HEK293 (cell line): ENCODE measurements around the gene LRP1B.
A peak's percentile ranks its signal among the peaks of the same experiment; 100 is the strongest.

Experiments used
- CTCF ChIA-PET: fragments of 350-600 bp; formaldehyde crosslinking; extraction: SDS; loops from one replicate; lab custom pipeline; 2021; ENCODE audit warnings: antibody characterized with exemption; lab: Yijun Ruan, JAX
- POLR2A ChIA-PET: fragments of 300-600 bp; formaldehyde crosslinking; extraction: SDS; loops from one replicate; lab custom pipeline; 2020; ENCODE audit warnings: antibody characterized with exemption, inconsistent platforms; lab: Yijun Ruan, JAX
- H3K27ac ChIP-seq: fragments of 200-500 bp; sonication (Bioruptor generic); 2 replicates; pipeline ENCODE4 v1.5.1; 2014; ENCODE audit warnings: low read depth, low read length, control low read depth, inconsistent platforms; ENCODE audit errors: extremely low read depth
- H3K36me3 ChIP-seq, 2 experiments: fragments of 200-500 bp in 1 of 2; sonication (Bioruptor generic) in 1 of 2; 1 replicate in 1 of 2; 2 replicates in 1 of 2; pipeline ENCODE4 v1.5.1; 2014 to 2017; ENCODE audit warnings: inconsistent platforms in 2 of 2, low read length in 2 of 2; ENCODE audit not compliant: control insufficient read depth in 2 of 2, insufficient read depth in 1 of 2
- H3K4me1 ChIP-seq: fragments of 200-500 bp; sonication (Bioruptor generic); 2 replicates; pipeline ENCODE4 v1.5.1; 2014; ENCODE audit warnings: mild to moderate bottlenecking, low read length, inconsistent platforms; ENCODE audit not compliant: control insufficient read depth, insufficient read depth
- H3K4me3 ChIP-seq: 2 replicates; pipeline ENCODE4 v1.5.1; 2011; ENCODE audit warnings: low read depth, mild to moderate bottlenecking, control low read depth, low read length, moderate library complexity
- H3K9me3 ChIP-seq: fragments of 200-500 bp; sonication (Bioruptor generic); 2 replicates; pipeline ENCODE4 v1.5.1; 2014; ENCODE audit warnings: low read depth, low read length, inconsistent platforms; ENCODE audit not compliant: control insufficient read depth, insufficient read depth
- BCL11A ChIP-seq: fragments of 450-650 bp; formaldehyde crosslinking; IDR thresholded peaks from 2 replicates; pipeline ENCODE4 v1.5.1; 2016; ENCODE audit warnings: low read depth, missing biosample characterization, missing genetic modification characterization
- FEZF1 ChIP-seq: fragments of 450-650 bp; formaldehyde crosslinking; IDR thresholded peaks from 2 replicates; pipeline ENCODE4 v1.5.1; 2016; ENCODE audit warnings: missing biosample characterization, missing genetic modification characterization
- GLIS1 ChIP-seq: fragments of 450-650 bp; formaldehyde crosslinking; IDR thresholded peaks from 2 replicates; pipeline ENCODE4 v1.5.1; 2016; ENCODE audit warnings: missing biosample characterization, missing genetic modification characterization
- OSR2 ChIP-seq: fragments of 450-650 bp; formaldehyde crosslinking; IDR thresholded peaks from 2 replicates; pipeline ENCODE4 v1.5.1; 2016; ENCODE audit warnings: missing biosample characterization, missing genetic modification characterization
- OVOL3 ChIP-seq: fragments of 450-650 bp; formaldehyde crosslinking; IDR thresholded peaks from 2 replicates; pipeline ENCODE4 v1.5.1; 2016; ENCODE audit warnings: missing biosample characterization, missing genetic modification characterization
- PRDM6 ChIP-seq: fragments of 450-650 bp; formaldehyde crosslinking; IDR thresholded peaks from 2 replicates; pipeline ENCODE4 v1.5.1; 2017; ENCODE audit warnings: missing biosample characterization, missing genetic modification characterization
- REPIN1 ChIP-seq: fragments of 450-650 bp; formaldehyde crosslinking; IDR thresholded peaks from 2 replicates; pipeline ENCODE4 v1.5.1; 2017; ENCODE audit warnings: missing biosample characterization, missing genetic modification characterization, low read depth
- SETDB1 ChIP-seq: IDR thresholded peaks from one replicate; pipeline ENCODE4 v1.6.1; 2017; ENCODE audit warnings: mild to moderate bottlenecking, low read length, moderate library complexity, mixed read lengths; ENCODE audit not compliant: insufficient read length
- SP3 ChIP-seq: fragments of 450-650 bp; formaldehyde crosslinking; IDR thresholded peaks from 2 replicates; pipeline ENCODE4 v1.5.1; 2016; ENCODE audit warnings: missing biosample characterization, missing genetic modification characterization
- ZBTB26 ChIP-seq: fragments of 450-650 bp; formaldehyde crosslinking; optimal IDR thresholded peaks from 2 replicates; pipeline ENCODE3; 2016; ENCODE audit warnings: missing biosample characterization, mild to moderate bottlenecking, missing genetic modification characterization
- ZBTB6 ChIP-seq: fragments of 450-650 bp; formaldehyde crosslinking; IDR thresholded peaks from 2 replicates; pipeline ENCODE4 v1.5.1; 2017; ENCODE audit warnings: missing biosample characterization, missing genetic modification characterization
- ZFP3 ChIP-seq: fragments of 450-650 bp; formaldehyde crosslinking; IDR thresholded peaks from 2 replicates; pipeline ENCODE4 v1.5.1; 2016; ENCODE audit warnings: low read depth, missing biosample characterization, missing genetic modification characterization
- ZNF10 ChIP-seq: fragments of 450-650 bp; formaldehyde crosslinking; IDR thresholded peaks from 2 replicates; pipeline ENCODE4 v1.5.1; 2017; ENCODE audit warnings: missing biosample characterization, missing genetic modification characterization
- ZNF140 ChIP-seq: fragments of 450-650 bp; formaldehyde crosslinking; IDR thresholded peaks from 2 replicates; pipeline ENCODE4 v1.5.1; 2016; ENCODE audit warnings: missing biosample characterization, missing genetic modification characterization
- ZNF155 ChIP-seq: fragments of 450-650 bp; formaldehyde crosslinking; IDR thresholded peaks from 2 replicates; pipeline ENCODE4 v1.5.1; 2016; ENCODE audit warnings: missing biosample characterization, missing genetic modification characterization
- ZNF16 ChIP-seq: fragments of 450-650 bp; formaldehyde crosslinking; IDR thresholded peaks from 2 replicates; pipeline ENCODE4 v1.5.1; 2016; ENCODE audit warnings: low read depth, missing biosample characterization, missing genetic modification characterization
- ZNF169 ChIP-seq: fragments of 450-650 bp; formaldehyde crosslinking; IDR thresholded peaks from 2 replicates; pipeline ENCODE4 v1.5.1; 2016; ENCODE audit warnings: missing biosample characterization, missing genetic modification characterization
- ZNF23 ChIP-seq: fragments of 450-650 bp; formaldehyde crosslinking; IDR thresholded peaks from 2 replicates; pipeline ENCODE4 v1.5.1; 2016; ENCODE audit warnings: missing biosample characterization, missing genetic modification characterization, borderline replicate concordance
- ZNF335 ChIP-seq: fragments of 450-650 bp; formaldehyde crosslinking; conservative IDR thresholded peaks from 2 replicates; pipeline ENCODE4 v1.5.1; 2016; ENCODE audit warnings: missing biosample characterization, missing genetic modification characterization
- ZNF350 ChIP-seq: fragments of 450-650 bp; formaldehyde crosslinking; IDR thresholded peaks from 2 replicates; pipeline ENCODE4 v1.5.0; 2017; ENCODE audit warnings: missing biosample characterization, mild to moderate bottlenecking, missing genetic modification characterization
- ZNF558 ChIP-seq: fragments of 450-650 bp; formaldehyde crosslinking; IDR thresholded peaks from 2 replicates; pipeline ENCODE4 v1.5.1; 2016; ENCODE audit warnings: missing biosample characterization, missing genetic modification characterization
- ZNF560 ChIP-seq: fragments of 450-650 bp; formaldehyde crosslinking; IDR thresholded peaks from 2 replicates; pipeline ENCODE4 v1.5.1; 2017; ENCODE audit warnings: missing biosample characterization, missing genetic modification characterization, borderline replicate concordance
- ZNF571 ChIP-seq: fragments of 450-650 bp; formaldehyde crosslinking; IDR thresholded peaks from 2 replicates; pipeline ENCODE4 v1.5.0; 2017; ENCODE audit warnings: missing biosample characterization, missing genetic modification characterization
- ZNF639 ChIP-seq: fragments of 450-650 bp; formaldehyde crosslinking; IDR thresholded peaks from 2 replicates; pipeline ENCODE4 v1.5.1; 2016; ENCODE audit warnings: missing biosample characterization, missing genetic modification characterization
- ZNF654 ChIP-seq: fragments of 450-650 bp; formaldehyde crosslinking; IDR thresholded peaks from 2 replicates; pipeline ENCODE4 v1.5.1; 2016; ENCODE audit warnings: low read depth, missing biosample characterization, missing genetic modification characterization
- ZNF664 ChIP-seq: fragments of 450-650 bp; formaldehyde crosslinking; IDR thresholded peaks from 2 replicates; pipeline ENCODE4 v1.5.1; 2016; ENCODE audit warnings: missing biosample characterization, missing genetic modification characterization
- ZNF677 ChIP-seq: fragments of 450-650 bp; IDR thresholded peaks from 2 replicates; pipeline ENCODE4 v1.5.0; 2018; ENCODE audit warnings: missing biosample characterization, mild to moderate bottlenecking, missing genetic modification characterization, moderate library complexity
- ZNF843 ChIP-seq: fragments of 450-650 bp; formaldehyde crosslinking; IDR thresholded peaks from 2 replicates; pipeline ENCODE4 v1.5.1; 2016; ENCODE audit warnings: missing biosample characterization, missing genetic modification characterization

The LRP1B gene

GRCh38 chr2:141226560-141226959, 904.3 kb downstream of the LRP1B start:
- Histone ChIP-seq H3K36me3 (no peaks in the 10 kb centered on the region), H3K9me3 (no peaks in the 10 kb centered on the region), H3K27ac (no peak overlapping the region), H3K4me1 (no peaks in the 10 kb centered on the region)
- CTCF ChIA-PET = no interaction called here
- TF ChIP-seq ZNF23 (tag by site-specific recombination) (no peak), ZNF169 (no peak), REPIN1 (tag by site-specific recombination) (no peak), OVOL3 (tag by site-specific recombination) (no peak)
- TF ChIP-seq, all 188 proteins: peak for 0
- H3K4me3 ChIP-seq = no peak overlapping the region
- POLR2A ChIA-PET = no interaction called here

- TF ChIP-seq ZNF335 (tag by site-specific recombination) = no peak
- no peak for TF ChIP-seq ZNF560 (tag by site-specific recombination)
- TF ChIP-seq ZNF16 (tag by site-specific recombination) = no peak
- no peak for TF ChIP-seq ZBTB26 (tag by site-specific recombination)
- TF ChIP-seq ZNF350 (tag by site-specific recombination) = no peak
- TF ChIP-seq ZNF155 (tag by site-specific recombination) = no peak
- no peak for TF ChIP-seq SP3
- TF ChIP-seq BCL11A (tag by site-specific recombination) = no peak
- TF ChIP-seq ZNF10 (tag by site-specific recombination) = no peak
- TF ChIP-seq ZNF558 = no peak
- TF ChIP-seq ZNF664 (tag by site-specific recombination) = no peak
- no peak for TF ChIP-seq ZNF639 (tag by site-specific recombination)
- TF ChIP-seq GLIS1 (tag by site-specific recombination) = no peak
- no peak for TF ChIP-seq ZNF140 (tag by site-specific recombination)
- ChIA-PET POLR2A (no interaction called here), CTCF (interaction anchor here (0.6 kb wide), 1 partner anchor 97 kb away, joined by 6 read pairs; no protein-coding TSS in a partner anchor)
- no peaks in the 10 kb centered on the region for H3K4me1 ChIP-seq
- H3K9me3 ChIP-seq = no peaks in the 10 kb centered on the region
- H3K4me3 ChIP-seq = no peak overlapping the region
- H3K36me3 ChIP-seq = no peaks in the 10 kb centered on the region
- no peak overlapping the region for H3K27ac ChIP-seq
These were observed 923.8 kb downstream of the LRP1B start for GRCh38 chr2:141207036-141207385.

GRCh38 chr2:141201016-141201565, 929.7 kb downstream of the LRP1B start:
- Histone ChIP-seq H3K9me3 (no peaks in the 10 kb centered on the region), H3K36me3 (no peaks in the 10 kb centered on the region), H3K4me1 (peaks cover 3% of the 10 kb centered on the region; the same call in 1 of the 2 replicates), H3K27ac (no peak overlapping the region)
- POLR2A ChIA-PET = interaction anchor here (0.7 kb wide), 1 partner anchor 9 kb away, joined by 3 read pairs; no protein-coding TSS in a partner anchor
- CTCF ChIA-PET = no interaction called here
- TF ChIP-seq PRDM6 (tag by site-specific recombination) = 0 out of 2 replicates have a peak, but pooled peaks have one; percentile 48
- no peak for TF ChIP-seq ZNF654
- no peak for TF ChIP-seq ZNF677
- TF ChIP-seq SETDB1 = no peak
- peak; percentile 59; the same call in 1 of the 2 replicates for TF ChIP-seq ZNF843 (tag by site-specific recombination)
- TF ChIP-seq ZFP3 (tag by site-specific recombination) = no peak
- no peak for TF ChIP-seq ZNF571
- peak; percentile 60 for TF ChIP-seq FEZF1 (tag by site-specific recombination)
- TF ChIP-seq OSR2 (tag by site-specific recombination) = peak; percentile 31; the same call in 1 of the 2 replicates
- no peak for TF ChIP-seq ZBTB6 (tag by site-specific recombination)
- TF ChIP-seq, all 188 proteins: peak for 4
- no peak overlapping the region for H3K4me3 ChIP-seq
